Neutrophil (primary cell): ENCODE measurements around the gene PTPRD.

Experiments
- H3K27ac ChIP-seq: fragments of 200-600 bp; sonication (generic); 2 replicates; pipeline ENCODE4 v1.5.1; 2016; ENCODE audit warnings: mild to moderate bottlenecking, moderate library complexity
- H3K27me3 ChIP-seq: fragments of 200-600 bp; sonication (generic); 2 replicates; pipeline ENCODE4 v1.6.0; 2016; ENCODE audit warnings: mild to moderate bottlenecking
- H3K36me3 ChIP-seq: fragments of 200-600 bp; sonication (generic); 2 replicates; pipeline ENCODE4 v1.5.1; 2017
- H3K4me1 ChIP-seq, 2 experiments: fragments of 200-600 bp in 1 of 2; sonication (generic) in 1 of 2; 1 replicate in 1 of 2; 2 replicates in 1 of 2; pipeline versions ENCODE4 v1.5.1 to v1.6.1; 2013 to 2016; ENCODE audit warnings: low read depth in 1 of 2, low read length in 1 of 2, mild to moderate bottlenecking in 1 of 2, moderate library complexity in 1 of 2; ENCODE audit not compliant: control insufficient read depth in 1 of 2, insufficient read depth in 1 of 2
- H3K4me3 ChIP-seq, 2 experiments: fragments of 200-600 bp in 1 of 2; sonication (generic) in 1 of 2; 1 replicate in 1 of 2; 2 replicates in 1 of 2; pipeline ENCODE4 v1.5.1; 2013 to 2016; ENCODE audit warnings: low read depth in 1 of 2, low read length in 1 of 2, mild to moderate bottlenecking in 1 of 2, moderate library complexity in 1 of 2
- H3K9me3 ChIP-seq: fragments of 200-600 bp; sonication (generic); 2 replicates; pipeline ENCODE4 v1.5.1; 2016
- CTCF ChIP-seq: fragments of 200-600 bp; sonication (generic); IDR thresholded peaks from 2 replicates; pipeline ENCODE4 v1.5.1; 2016; ENCODE audit warnings: antibody characterized with exemption

Gene PTPRD

GRCh38 chr9:10059044-10059443 is 553.8 kb downstream of the PTPRD start:
- Histone ChIP-seq H3K9me3 (no peaks in the 10 kb centered on the region), H3K27me3 (no peaks in the 10 kb centered on the region), H3K27ac (no peak overlapping the region), H3K4me1 (no peaks in the 10 kb centered on the region), H3K36me3 (no peaks in the 10 kb centered on the region), H3K4me3 (no peak overlapping the region)
- TF ChIP-seq CTCF = no peak

DNA sequence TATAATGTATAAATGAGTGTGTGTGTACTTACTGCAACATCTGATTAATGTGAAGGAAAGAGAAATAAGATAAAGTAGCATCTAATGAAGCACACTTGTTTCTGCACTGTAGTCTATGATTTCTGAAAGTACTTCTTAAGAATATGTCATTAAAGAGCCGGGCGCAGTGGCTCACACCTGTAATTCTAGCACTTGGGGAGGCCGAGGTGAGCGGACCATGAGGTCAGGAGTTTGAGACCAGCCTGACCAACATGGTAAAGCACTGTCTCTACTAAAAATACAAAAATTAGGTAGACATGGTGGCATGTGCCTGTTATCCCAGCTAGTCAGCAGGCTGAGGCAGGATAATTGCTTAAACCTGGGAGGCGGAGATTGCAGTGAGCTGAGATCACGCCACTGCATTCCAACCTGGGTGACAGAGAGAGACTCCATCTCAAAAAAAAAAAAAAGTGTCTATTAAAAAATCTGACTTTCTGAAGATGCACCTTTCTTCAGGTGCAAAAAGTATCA is 556.9 kb downstream of the PTPRD start:
- Histone ChIP-seq H3K36me3 (no peaks in the 10 kb centered on the region), H3K27me3 (no peaks in the 10 kb centered on the region), H3K4me3 (no peak overlapping the region), H3K27ac (no peak overlapping the region), H3K9me3 (no peaks in the 10 kb centered on the region), H3K4me1 (no peaks in the 10 kb centered on the region)
- no peak for TF ChIP-seq CTCF

DNA sequence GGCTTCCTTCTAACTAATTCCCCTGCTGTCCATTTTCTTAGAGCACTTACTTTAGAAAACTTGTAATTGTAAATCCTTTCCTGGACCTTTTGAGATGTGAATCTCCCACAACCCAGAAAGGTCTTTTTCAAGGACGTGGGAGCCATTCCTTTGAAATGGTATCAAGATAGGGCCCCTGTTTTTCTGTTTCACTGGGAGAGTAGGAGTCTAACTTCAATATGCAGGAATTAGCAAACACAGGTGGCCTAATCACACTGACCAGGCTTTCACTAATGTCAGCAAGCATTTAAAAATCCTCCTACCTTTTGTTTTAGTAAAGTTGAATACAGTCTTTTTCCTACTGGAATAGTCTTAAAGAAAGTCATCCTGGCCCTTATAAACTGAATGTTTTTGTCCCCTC is 558.3 kb downstream of the PTPRD start:
- Histone ChIP-seq H3K27me3 (no peaks in the 10 kb centered on the region), H3K4me1 (no peaks in the 10 kb centered on the region), H3K4me3 (no peak overlapping the region), H3K9me3 (no peaks in the 10 kb centered on the region), H3K36me3 (no peaks in the 10 kb centered on the region), H3K27ac (no peak overlapping the region)
- no peak for TF ChIP-seq CTCF

- H3K9me3 ChIP-seq = no peaks in the 10 kb centered on the region
- H3K4me1 ChIP-seq = no peaks in the 10 kb centered on the region
- H3K27me3 ChIP-seq = no peaks in the 10 kb centered on the region
- no peak overlapping the region for H3K27ac ChIP-seq
- TF ChIP-seq CTCF = no peak
- no peak overlapping the region for H3K4me3 ChIP-seq
- H3K36me3 ChIP-seq = no peaks in the 10 kb centered on the region
Observed at GRCh38 chr9:10052916-10053315, 559.9 kb downstream of the PTPRD start.

GRCh38 chr9:10052181-10052580 is 560.6 kb downstream of the PTPRD start:
- Histone ChIP-seq H3K4me3 (no peak overlapping the region), H3K27ac (no peak overlapping the region), H3K27me3 (no peaks in the 10 kb centered on the region), H3K36me3 (no peaks in the 10 kb centered on the region), H3K4me1 (no peaks in the 10 kb centered on the region), H3K9me3 (no peaks in the 10 kb centered on the region)
- no peak for TF ChIP-seq CTCF

DNA sequence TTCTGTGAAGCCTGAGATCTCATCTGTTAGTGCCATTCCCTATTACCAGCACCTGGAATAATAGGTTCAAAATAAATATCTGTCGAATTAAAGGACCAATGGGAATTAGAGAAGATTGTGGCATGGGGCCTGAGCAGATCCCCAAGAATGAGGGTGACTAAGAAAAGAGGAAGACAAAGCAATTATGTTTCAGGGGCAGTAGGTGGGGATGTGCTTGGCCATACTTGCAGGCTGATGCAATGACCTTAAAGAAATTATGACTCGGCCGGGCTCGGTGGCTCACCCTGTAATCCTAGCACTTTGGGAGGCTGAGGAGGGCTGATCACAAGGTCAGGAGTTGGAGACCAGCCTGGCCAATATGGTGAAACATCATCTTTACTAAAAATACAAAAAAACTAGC is 562.8 kb downstream of the PTPRD start:
- TF ChIP-seq CTCF = no peak
- no peak overlapping the region for H3K27ac ChIP-seq
- no peaks in the 10 kb centered on the region for H3K27me3 ChIP-seq
- no peak overlapping the region for H3K4me3 ChIP-seq
- no peaks in the 10 kb centered on the region for H3K36me3 ChIP-seq
- H3K9me3 ChIP-seq = no peaks in the 10 kb centered on the region
- H3K4me1 ChIP-seq = no peaks in the 10 kb centered on the region
